NB4 (cell line): ENCODE measurements around the gene MYH15.

Experiments used
- CTCF ChIP-seq: IDR thresholded peaks from one replicate; pipeline ENCODE4 v1.5.1; 2012; ENCODE audit warnings: low read depth, low read length
- MAX ChIP-seq: IDR thresholded peaks from 2 replicates; pipeline ENCODE4 v1.6.1; 2011; ENCODE audit warnings: low read depth, low read length
- POLR2A ChIP-seq: IDR thresholded peaks from 2 replicates; pipeline ENCODE4 v1.6.1; 2011; ENCODE audit warnings: mild to moderate bottlenecking; ENCODE audit not compliant: insufficient read length; ENCODE audit errors: extremely low read depth

- no peak for TF ChIP-seq MAX
- no peak for TF ChIP-seq CTCF
- TF ChIP-seq POLR2A, result no peak
These were observed 36.3 kb upstream of the MYH15 start for GRCh38 chr3:108546692-108547091.
